Neural cell (in vitro differentiated cells): Measurements from ENCODE around the gene BTBD9. TPM values are rescaled to one million over a fixed set of nuclear protein-coding genes. Genes with fewer than 3 reads are reported as not detected.

ENCODE experiments used
- H2AFZ ChIP-seq: fragments of 200-600, 300-800 bp; sonication (generic), shearing (Covaris generic); 2 replicates; pipeline ENCODE4 v1.6.0; 2014; ENCODE audit warnings: low read depth, mild to moderate bottlenecking, antibody characterized with exemption, low read length, moderate library complexity
- H3F3A ChIP-seq: fragments of 200-600 bp; shearing (Covaris generic); 2 replicates; pipeline ENCODE4 v1.6.1; 2016; ENCODE audit warnings: mild to moderate bottlenecking, moderate library complexity, mixed read lengths, antibody characterized with exemption, low read length; ENCODE audit not compliant: insufficient read depth, poor library complexity, severe bottlenecking
- H3K27ac ChIP-seq: fragments of 200-600, 300-800 bp; sonication (generic), shearing (Covaris generic); 2 replicates; pipeline ENCODE4 v1.5.1; 2014; ENCODE audit warnings: mild to moderate bottlenecking, low read length, moderate library complexity
- H3K27me3 ChIP-seq: fragments of 300-800, 200-600 bp; sonication (generic), shearing (Covaris generic); 2 replicates; pipeline ENCODE4 v1.6.0; 2014; ENCODE audit warnings: mild to moderate bottlenecking, low read depth, low read length, moderate library complexity; ENCODE audit not compliant: insufficient read depth
- H3K36me3 ChIP-seq: fragments of 300-800, 200-600 bp; sonication (generic), shearing (Covaris generic); 2 replicates; pipeline ENCODE4 v1.5.1; 2014; ENCODE audit warnings: mild to moderate bottlenecking, antibody characterized with exemption, low read length, moderate library complexity; ENCODE audit not compliant: insufficient read depth
- H3K4me2 ChIP-seq: fragments of 300-800, 200-600 bp; sonication (generic), shearing (Covaris generic); 2 replicates; pipeline ENCODE4 v1.6.0; 2014; ENCODE audit warnings: mild to moderate bottlenecking, low read length
- H3K4me3 ChIP-seq: fragments of 300-800, 200-600 bp; sonication (generic), shearing (Covaris generic); 2 replicates; pipeline ENCODE4 v1.5.1; 2014; ENCODE audit warnings: mild to moderate bottlenecking, low read length, moderate library complexity
- H3K79me2 ChIP-seq: fragments of 200-600 bp; shearing (Covaris generic); replicated peaks from 2 replicates; pipeline ENCODE4 v1.6.0; 2014; ENCODE audit warnings: mild to moderate bottlenecking, low read length, moderate library complexity; ENCODE audit not compliant: insufficient read depth
- H3K9ac ChIP-seq: fragments of 300-800, 200-600 bp; sonication (generic), shearing (Covaris generic); 2 replicates; pipeline ENCODE4 v1.6.1; 2016; ENCODE audit warnings: mild to moderate bottlenecking, low read length, mixed read lengths
- H3K9me2 ChIP-seq: fragments of 200-600 bp; shearing (Covaris generic); 2 replicates; pipeline ENCODE4 v1.6.1; 2016; ENCODE audit warnings: mild to moderate bottlenecking, low read length, mixed read lengths; ENCODE audit not compliant: insufficient read depth
- H3K9me3 ChIP-seq: fragments of 200-600, 300-800 bp; sonication (generic), shearing (Covaris generic); 2 replicates; pipeline ENCODE4 v1.6.1; 2016; ENCODE audit warnings: mild to moderate bottlenecking, mixed run types, low read length, moderate library complexity, mixed read lengths
- H4K20me1 ChIP-seq: fragments of 200-600 bp; shearing (Covaris generic); 2 replicates; pipeline ENCODE4 v1.6.1; 2016; ENCODE audit warnings: mild to moderate bottlenecking, mixed run types; ENCODE audit not compliant: insufficient read depth
- EP300 ChIP-seq: fragments of 450-650 bp; conservative IDR thresholded peaks from 2 replicates; pipeline ENCODE4 v1.6.1; 2014; ENCODE audit warnings: antibody characterized with exemption, mild to moderate bottlenecking, moderate library complexity; ENCODE audit not compliant: poor library complexity, severe bottlenecking
- EZH2 ChIP-seq: fragments of 200-600, 300-800 bp; shearing (Covaris generic), sonication (generic); IDR thresholded peaks from 2 replicates; pipeline ENCODE4 v1.6.1; 2014; ENCODE audit warnings: antibody characterized with exemption, low read length, borderline replicate concordance, mild to moderate bottlenecking; ENCODE audit not compliant: insufficient read depth, poor library complexity, severe bottlenecking
- MXI1 ChIP-seq: fragments of 450-650 bp; conservative IDR thresholded peaks from 2 replicates; pipeline ENCODE4 v1.6.1; 2014; ENCODE audit warnings: antibody characterized with exemption, mild to moderate bottlenecking; ENCODE audit not compliant: poor library complexity, severe bottlenecking
- POLR2AphosphoS5 ChIP-seq: IDR thresholded peaks from 2 replicates; pipeline ENCODE4 v1.6.1; 2012
- RAD21 ChIP-seq: fragments of 450-650 bp; conservative IDR thresholded peaks from 2 replicates; pipeline ENCODE4 v1.6.1; 2014; ENCODE audit warnings: antibody characterized with exemption, mild to moderate bottlenecking, moderate library complexity
- REST ChIP-seq: IDR thresholded peaks from 2 replicates; pipeline ENCODE4 v1.6.1; 2012; ENCODE audit warnings: borderline replicate concordance
- SMC3 ChIP-seq: fragments of 450-650 bp; conservative IDR thresholded peaks from 2 replicates; pipeline ENCODE4 v1.6.1; 2014; ENCODE audit warnings: antibody characterized with exemption, mild to moderate bottlenecking, moderate library complexity; ENCODE audit not compliant: poor library complexity
- TAF1 ChIP-seq: IDR thresholded peaks from 2 replicates; pipeline ENCODE4 v1.6.1; 2012; ENCODE audit warnings: low read depth
- polyA plus RNA-seq: library from polyadenylated mRNA; depleted of rRNA; stranded (reverse); fragments of >200 nt; gene quantifications from 2 replicates; pipeline ENCODE4 v1.2.3, GENCODE V29; 2014
- TF ChIP-seq, protein P1 (sequence below): fragments of 450-650 bp; IDR thresholded peaks from 2 replicates; pipeline ENCODE4 v1.5.1; 2014; ENCODE audit warnings: antibody characterized with exemption, mild to moderate bottlenecking, moderate library complexity; ENCODE audit not compliant: poor library complexity, severe bottlenecking

The BTBD9 gene
- polyA plus RNA-seq, 1 donor from 2014 or later = 6.2 TPM

- no peak for TF ChIP-seq REST
- no peak for TF ChIP-seq SMC3
- no peaks in the 10 kb centered on the region for H3K9me3 ChIP-seq
- H3K27me3 ChIP-seq = no peaks in the 10 kb centered on the region
- no peak overlapping the region for H3K9ac ChIP-seq
- H3K36me3 ChIP-seq = no peaks in the 10 kb centered on the region
- no peaks in the 10 kb centered on the region for H4K20me1 ChIP-seq
- no peaks in the 10 kb centered on the region for H3K79me2 ChIP-seq
- H3K4me3 ChIP-seq = no peak overlapping the region
- H2AFZ ChIP-seq = no peak overlapping the region
- no peak overlapping the region for H3K4me2 ChIP-seq
- no peak overlapping the region for H3K27ac ChIP-seq
- peaks cover 3% of the 10 kb centered on the region for H3F3A ChIP-seq
- H3K9me2 ChIP-seq = no peaks in the 10 kb centered on the region
Measured at GRCh38 chr6:38177882-38178583, 461.7 kb downstream of the BTBD9 start.

- Histone ChIP-seq H4K20me1 (no peaks in the 10 kb centered on the region), H3K4me2 (no peak overlapping the region), H3K9ac (no peak overlapping the region), H3K9me2 (no peaks in the 10 kb centered on the region), H3K27me3 (no peaks in the 10 kb centered on the region), H3K36me3 (no peaks in the 10 kb centered on the region), H3K79me2 (no peaks in the 10 kb centered on the region), H3K4me3 (no peak overlapping the region), H2AFZ (no peak overlapping the region), H3F3A (peaks cover 3% of the 10 kb centered on the region), H3K27ac (no peak overlapping the region), H3K9me3 (no peaks in the 10 kb centered on the region)
- TF ChIP-seq TAF1 = no peak
- TF ChIP-seq, protein P1, sequence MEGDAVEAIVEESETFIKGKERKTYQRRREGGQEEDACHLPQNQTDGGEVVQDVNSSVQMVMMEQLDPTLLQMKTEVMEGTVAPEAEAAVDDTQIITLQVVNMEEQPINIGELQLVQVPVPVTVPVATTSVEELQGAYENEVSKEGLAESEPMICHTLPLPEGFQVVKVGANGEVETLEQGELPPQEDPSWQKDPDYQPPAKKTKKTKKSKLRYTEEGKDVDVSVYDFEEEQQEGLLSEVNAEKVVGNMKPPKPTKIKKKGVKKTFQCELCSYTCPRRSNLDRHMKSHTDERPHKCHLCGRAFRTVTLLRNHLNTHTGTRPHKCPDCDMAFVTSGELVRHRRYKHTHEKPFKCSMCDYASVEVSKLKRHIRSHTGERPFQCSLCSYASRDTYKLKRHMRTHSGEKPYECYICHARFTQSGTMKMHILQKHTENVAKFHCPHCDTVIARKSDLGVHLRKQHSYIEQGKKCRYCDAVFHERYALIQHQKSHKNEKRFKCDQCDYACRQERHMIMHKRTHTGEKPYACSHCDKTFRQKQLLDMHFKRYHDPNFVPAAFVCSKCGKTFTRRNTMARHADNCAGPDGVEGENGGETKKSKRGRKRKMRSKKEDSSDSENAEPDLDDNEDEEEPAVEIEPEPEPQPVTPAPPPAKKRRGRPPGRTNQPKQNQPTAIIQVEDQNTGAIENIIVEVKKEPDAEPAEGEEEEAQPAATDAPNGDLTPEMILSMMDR = no peak
- TF ChIP-seq EP300 = no peak
- TF ChIP-seq SMC3 = no peak
- no peak for TF ChIP-seq EZH2
- TF ChIP-seq POLR2AphosphoS5 = no peak
- TF ChIP-seq MXI1 = no peak
- TF ChIP-seq RAD21 = no peak
- no peak for TF ChIP-seq REST
Measured at GRCh38 chr6:38176797-38177751, 462.7 kb downstream of the BTBD9 start.
